B cell (primary cell): ENCODE results near the gene CAMK2B. TPM values are rescaled to one million over a fixed set of nuclear protein-coding genes. Genes with fewer than 3 reads are reported as not detected.

Experiments
- ATAC-seq: fragments of 200-7000 bp; cut with Tn5 transposase; one replicate; pipeline ENCODE4 v1.10.0; 2021; ENCODE audit warnings: low read depth, mild to moderate bottlenecking, moderate number of reproducible peaks, moderate library complexity
- CTCF ChIA-PET: fragments of 350-600 bp; sonication (Branson Sonifier 250); formaldehyde crosslinking; loops from one replicate; lab custom pipeline; 2021; ENCODE audit warnings: antibody characterized with exemption, inconsistent platforms; lab: Charles Lee
- POLR2A ChIA-PET: fragments of 350-600 bp; sonication (Branson Sonifier 250); formaldehyde crosslinking; loops from one replicate; lab custom pipeline; 2021; ENCODE audit warnings: antibody characterized with exemption; lab: Charles Lee
- DNase-seq: peaks from one replicate; pipeline ENCODE4 v3.0.0; 2013
- H2AFZ ChIP-seq: 2 replicates; pipeline ENCODE4 v1.6.1; 2012; ENCODE audit warnings: mild to moderate bottlenecking, low read depth, low read length; ENCODE audit not compliant: insufficient read depth, poor library complexity, severe bottlenecking
- H3K27ac ChIP-seq, 2 donors: 1 replicate in 1 of 2; 2 replicates in 1 of 2; pipeline ENCODE4 v1.5.1; 2012 to 2013; ENCODE audit warnings: low read length in 2 of 2, mild to moderate bottlenecking in 2 of 2, moderate library complexity in 1 of 2
- H3K27me3 ChIP-seq, 4 experiments: fragments of 200-600 bp in 1 of 4; sonication (generic) in 1 of 4; replicated peaks in 1 of 4; 1 replicate in 2 of 4; 2 replicates in 2 of 4; pipeline versions ENCODE4 v1.6.1 to v1.7.0; 2013 to 2016; ENCODE audit warnings: low read length in 3 of 4, mild to moderate bottlenecking in 2 of 4, mixed read lengths in 1 of 4, moderate library complexity in 1 of 4; ENCODE audit not compliant: insufficient read depth in 4 of 4, control insufficient read depth in 3 of 4; ENCODE audit errors: control extremely low read depth in 1 of 4
- H3K36me3 ChIP-seq, 2 experiments: replicated peaks in 1 of 2; 1 replicate in 1 of 2; 2 replicates in 1 of 2; pipeline versions ENCODE4 v1.6.1 to v1.7.1; 2013; ENCODE audit warnings: low read length in 1 of 2; ENCODE audit not compliant: insufficient read depth in 2 of 2, control insufficient read depth in 1 of 2; ENCODE audit errors: control extremely low read depth in 1 of 2, extremely low read depth in 1 of 2
- H3K4me1 ChIP-seq, 2 donors: fragments of 200-600 bp in 1 of 2; sonication (generic) in 1 of 2; 1 replicate in 1 of 2; 2 replicates in 1 of 2; pipeline versions ENCODE4 v1.5.1 to v1.6.1; 2013 to 2017; ENCODE audit warnings: low read length in 2 of 2; ENCODE audit not compliant: control insufficient read depth in 2 of 2, insufficient read depth in 2 of 2
- H3K4me2 ChIP-seq: replicated peaks from 2 replicates; pipeline ENCODE3; 2012; ENCODE audit warnings: mild to moderate bottlenecking, low read depth, low read length; ENCODE audit not compliant: poor library complexity, severe bottlenecking
- H3K4me3 ChIP-seq, 5 experiments: fragments of 200-600 bp in 1 of 5; sonication (generic) in 1 of 5; 1 replicate in 3 of 5; 2 replicates in 2 of 5; pipeline versions ENCODE4 v1.5.1 to v1.7.0; 2011 to 2016; ENCODE audit warnings: low read length in 4 of 5, mild to moderate bottlenecking in 4 of 5, low read depth in 2 of 5, control low read depth in 1 of 5, moderate library complexity in 1 of 5; ENCODE audit not compliant: insufficient read depth in 1 of 5; ENCODE audit errors: control extremely low read depth in 1 of 5, extremely low read depth in 1 of 5
- H3K79me2 ChIP-seq: fragments of 200-600 bp; sonication (generic); one replicate; pipeline ENCODE4 v1.6.0; 2016; ENCODE audit warnings: low read length; ENCODE audit not compliant: control insufficient read depth, insufficient read depth
- H3K9ac ChIP-seq: fragments of 200-600 bp; sonication (generic); 2 replicates; pipeline ENCODE4 v1.6.1; 2017; ENCODE audit warnings: mild to moderate bottlenecking, low read length, moderate library complexity
- H3K9me3 ChIP-seq, 3 donors: one replicate each; pipeline versions ENCODE4 v1.6.1 to v1.7.1; 2013; ENCODE audit warnings: low read length in 2 of 3; ENCODE audit not compliant: control insufficient read depth in 2 of 3, insufficient read depth in 1 of 3; ENCODE audit errors: control extremely low read depth in 1 of 3
- H4K20me1 ChIP-seq: 2 replicates; pipeline ENCODE4 v1.6.0; 2012; ENCODE audit warnings: mild to moderate bottlenecking, low read length; ENCODE audit not compliant: insufficient read depth, control insufficient read depth, poor library complexity, severe bottlenecking
- H3K27ac Mint-ChIP-seq: one replicate; pipeline ENCODE4 v1.8.0; 2021; ENCODE audit warnings: mixed read lengths
- H3K27me3 Mint-ChIP-seq: one replicate; pipeline ENCODE4 v1.8.0; 2021; ENCODE audit warnings: mixed read lengths
- H3K4me1 Mint-ChIP-seq: one replicate; pipeline ENCODE4 v1.8.0; 2021; ENCODE audit warnings: mixed read lengths
- H3K4me3 Mint-ChIP-seq: one replicate; pipeline ENCODE4 v1.8.0; 2021; ENCODE audit warnings: mixed read lengths
- H3K9me3 Mint-ChIP-seq: one replicate; pipeline ENCODE4 v1.8.0; 2022; ENCODE audit warnings: mixed read lengths; ENCODE audit not compliant: insufficient read depth
- CTCF ChIP-seq: fragments of 200-600 bp; IDR thresholded peaks from one replicate; pipeline ENCODE4 v1.8.0; 2022; ENCODE audit warnings: antibody characterized with exemption, mild to moderate bottlenecking
- EZH2 ChIP-seq: IDR thresholded peaks from 2 replicates; pipeline ENCODE4 v1.6.1; 2012; ENCODE audit warnings: borderline replicate concordance, low read depth, mild to moderate bottlenecking, moderate library complexity, low read length; ENCODE audit not compliant: insufficient read depth, poor library complexity, severe bottlenecking
- WGBS: methylation state at CpG from one replicate; pipeline ENCODE4 v1.1.5; 2013; ENCODE audit warnings: missing lambda C conversion rate; ENCODE audit not compliant: insufficient coverage; 5-methylcytosine and 5-hydroxymethylcytosine counted together
- intact Hi-C: fragments of 100-400 bp; cut with micrococcal nuclease; formaldehyde crosslinking; loops from one replicate; pipeline ENCODE4 v1.10.0; 2022
- polyA plus RNA-seq: library from polyadenylated mRNA; depleted of rRNA; stranded (reverse); fragments of >200 nt; gene quantifications from 2 replicates; pipeline ENCODE4 v1.2.3, GENCODE V29; 2012
- total RNA-seq, 2 donors: library from RNA; stranded (reverse); fragments of 120-200 nt in 1 of 2; gene quantifications; 1 replicate in 1 of 2; 2 replicates in 1 of 2; pipeline versions ENCODE4 v1.2.3 to v1.2.4, GENCODE V29; 2013 to 2022

The CAMK2B gene
- total and polyA plus RNA-seq, 2 donors (not counting 1 experiment from before 2014, with no cell fraction given): 0.42 TPM; not detected in 1

GRCh38 chr7:44330331-44330730, 4.9 kb upstream of the CAMK2B start:
- Histone ChIP-seq H3K4me3 (no peak overlapping the region), H2AFZ (no peak overlapping the region), H4K20me1 (no peaks in the 10 kb centered on the region), H3K9me3 (peaks cover 0 to 8% (median 0%) of the 10 kb centered on the region in 3 donors), H3K9ac (no peak overlapping the region), H3K36me3 (no peaks in the 10 kb centered on the region), H3K27me3 (peaks cover 0 to 25% (median 5%) of the 10 kb centered on the region in 4 experiments), H3K27ac (no peak overlapping the region), H3K79me2 (no peaks in the 10 kb centered on the region), H3K4me1 (peaks cover 3% of the 10 kb centered on the region in 2 donors), H3K4me2 (no peak overlapping the region)
- CTCF ChIA-PET: no interaction called here
- TF ChIP-seq EZH2 (no peak), CTCF (no peak)
- Mint-ChIP-seq H3K4me1 (peaks cover 11% of the 10 kb centered on the region), H3K4me3 (no peak overlapping the region), H3K27me3 (peaks cover 16% of the 10 kb centered on the region), H3K9me3 (peaks cover 3% of the 10 kb centered on the region), H3K27ac (no peak overlapping the region)
- WGBS: 90% methylated on average over 6 of the region's 6 CpGs
- no peak for DNase-seq
- intact Hi-C loops: no loop called here
- POLR2A ChIA-PET: no interaction called here
- ATAC-seq: no peak

- no peak overlapping the region for H3K4me3 Mint-ChIP-seq
- ChIA-PET POLR2A (no interaction called here), CTCF (no interaction called here)
- H3K4me3 ChIP-seq: no peak overlapping the region
- H3K27ac ChIP-seq: no peak overlapping the region
- H3K9ac ChIP-seq: no peak overlapping the region
- peaks cover 0 to 25% (median 5%) of the 10 kb centered on the region in 4 experiments for H3K27me3 ChIP-seq
- no peak overlapping the region for H2AFZ ChIP-seq
- peaks cover 3% of the 10 kb centered on the region in 2 donors for H3K4me1 ChIP-seq
- H3K4me2 ChIP-seq: no peak overlapping the region
- intact Hi-C loops: no loop called here
- no peak for TF ChIP-seq CTCF
- no peak for TF ChIP-seq EZH2
- H3K9me3 ChIP-seq: peaks cover 0 to 5% (median 0%) of the 10 kb centered on the region in 3 donors
- no peak for ATAC-seq
- H3K27me3 Mint-ChIP-seq: peaks cover 16% of the 10 kb centered on the region
- H3K79me2 ChIP-seq: no peaks in the 10 kb centered on the region
- DNase-seq: no peak
- peaks cover 11% of the 10 kb centered on the region for H3K4me1 Mint-ChIP-seq
- peaks cover 3% of the 10 kb centered on the region for H3K9me3 Mint-ChIP-seq
- no peaks in the 10 kb centered on the region for H4K20me1 ChIP-seq
- no peak overlapping the region for H3K27ac Mint-ChIP-seq
- no peaks in the 10 kb centered on the region for H3K36me3 ChIP-seq
- 100% methylated on average over 3 of the region's 3 CpGs for WGBS
Observed at GRCh38 chr7:44329888-44330287, 4.5 kb upstream of the CAMK2B start.
